Ascending aorta (tissue), 2 donors: ENCODE measurements around the gene ARMH1. TPM values are rescaled to one million over a fixed set of nuclear protein-coding genes. Genes with fewer than 3 reads are reported as not detected.

Experiments used
- DNase-seq, 2 donors: peaks; one replicate each; pipeline ENCODE4 v3.0.0-alpha.2; 2019; ENCODE audit warnings: low spot score in 2 of 2
- H3K27ac ChIP-seq, 2 donors: fragments of 200-600 bp; sonication (generic); one replicate each; pipeline ENCODE4 v1.5.1; 2016 to 2017; ENCODE audit warnings: mild to moderate bottlenecking in 1 of 2
- H3K27me3 ChIP-seq: fragments of 200-600 bp; sonication (generic); one replicate; pipeline ENCODE4 v1.5.1; 2017
- H3K36me3 ChIP-seq, 2 donors: fragments of 200-600 bp; sonication (generic); one replicate each; pipeline ENCODE4 v1.5.1; 2016
- H3K4me1 ChIP-seq, 2 donors: fragments of 200-600 bp; sonication (generic); one replicate each; pipeline ENCODE4 v1.5.1; 2016 to 2017; ENCODE audit warnings: mild to moderate bottlenecking in 1 of 2
- H3K4me3 ChIP-seq, 2 donors: fragments of 200-600 bp; sonication (generic); one replicate each; pipeline ENCODE4 v1.5.1; 2016 to 2017; ENCODE audit warnings: mild to moderate bottlenecking in 1 of 2
- H3K9me3 ChIP-seq, 2 donors: fragments of 200-600 bp; sonication (generic); one replicate each; pipeline ENCODE4 v1.5.1; 2016
- CTCF ChIP-seq, 3 experiments: fragments of 200-600 bp in 2 of 3; fragments of 450-650 bp in 1 of 3; sonication (generic) in 2 of 3; IDR thresholded peaks; one replicate each; pipeline ENCODE4 v1.5.1; 2016 to 2019; ENCODE audit warnings: antibody characterized with exemption in 3 of 3, mild to moderate bottlenecking in 1 of 3, moderate library complexity in 1 of 3
- intact Hi-C: fragments of 100-400 bp; cut with DNase I; formaldehyde crosslinking; loops from one replicate; pipeline ENCODE4 v1.15.1; 2023
- total RNA-seq: library from RNA; depleted of rRNA; stranded (reverse); fragments of >200 nt; gene quantifications from one replicate; pipeline ENCODE4 v1.1.0, GENCODE V29; 2016

Gene ARMH1
- total RNA-seq, 1 donor from 2014 or later: not detected

- TF ChIP-seq CTCF (IDR thresholded peaks at IDR 0.05): peak; percentile 91 to 97 (median 91)
- Histone ChIP-seq H3K4me3 (no peak overlapping the region), H3K9me3 (no peaks in the 10 kb centered on the region), H3K36me3 (peaks cover 38 to 47% of the 10 kb centered on the region in 2 donors), H3K4me1 (no peaks in the 10 kb centered on the region), H3K27me3 (no peaks in the 10 kb centered on the region), H3K27ac (peak overlapping the region in 1 of 2 donors; percentile 42)
- intact Hi-C loops: loop anchor here (1.0 to 5.0 kb wide), 2 partner anchors 43 to 435 kb away; no protein-coding TSS in a partner anchor
- DNase-seq: peak in 1 of 2 donors; percentile 86
Observed at GRCh38 chr1:44652445-44653106, 21.9 kb upstream of the ARMH1 start.

GRCh38 chr1:44653107-44653964 is 21.2 kb upstream of the ARMH1 start:
- DNase-seq: no peak
- H3K36me3 ChIP-seq: peaks cover 33 to 41% of the 10 kb centered on the region in 2 donors
- H3K27ac ChIP-seq: no peak overlapping the region
- intact Hi-C loops: loop anchor here (5.0 kb wide), 1 partner anchor 436 kb away; no protein-coding TSS in a partner anchor
- no peak for TF ChIP-seq CTCF (IDR thresholded peaks at IDR 0.05)
- no peaks in the 10 kb centered on the region for H3K4me1 ChIP-seq
- H3K27me3 ChIP-seq: no peaks in the 10 kb centered on the region
- no peak overlapping the region for H3K4me3 ChIP-seq
- no peaks in the 10 kb centered on the region for H3K9me3 ChIP-seq

- intact Hi-C loops: loop anchor here (5.0 kb wide), 1 partner anchor 437 kb away; no protein-coding TSS in a partner anchor
- no peak for DNase-seq
- H3K9me3 ChIP-seq: no peaks in the 10 kb centered on the region
- H3K4me1 ChIP-seq: no peaks in the 10 kb centered on the region
- no peaks in the 10 kb centered on the region for H3K27me3 ChIP-seq
- no peak for TF ChIP-seq CTCF (IDR thresholded peaks at IDR 0.05)
- no peak overlapping the region for H3K27ac ChIP-seq
- peaks cover 24 to 27% of the 10 kb centered on the region in 2 donors for H3K36me3 ChIP-seq
- no peak overlapping the region for H3K4me3 ChIP-seq
Observed at GRCh38 chr1:44654621-44655187, 19.8 kb upstream of the ARMH1 start.

- H3K9me3 ChIP-seq: no peaks in the 10 kb centered on the region
- peaks cover 15 to 18% of the 10 kb centered on the region in 2 donors for H3K36me3 ChIP-seq
- no peak overlapping the region for H3K27ac ChIP-seq
- H3K4me1 ChIP-seq: no peaks in the 10 kb centered on the region
- H3K4me3 ChIP-seq: no peak overlapping the region
- peak in 2 of 3 experiments; percentile 45 to 48 for TF ChIP-seq CTCF (IDR thresholded peaks at IDR 0.05)
- DNase-seq: no peak
- intact Hi-C loops: no loop called here
- H3K27me3 ChIP-seq: no peaks in the 10 kb centered on the region
Observed at GRCh38 chr1:44655609-44656008, 18.9 kb upstream of the ARMH1 start.

GRCh38 chr1:44659566-44659965 is 14.9 kb upstream of the ARMH1 start:
- TF ChIP-seq CTCF (IDR thresholded peaks at IDR 0.05): no peak
- Histone ChIP-seq H3K4me1 (no peaks in the 10 kb centered on the region), H3K9me3 (no peaks in the 10 kb centered on the region), H3K4me3 (no peak overlapping the region), H3K36me3 (peaks cover 2% of the 10 kb centered on the region in 2 donors), H3K27me3 (no peaks in the 10 kb centered on the region), H3K27ac (no peak overlapping the region)
- intact Hi-C loops: no loop called here
- DNase-seq: no peak
